Measurements from ENCODE around the gene ZBTB8B.
A peak's percentile ranks its signal among the peaks of the same experiment; 100 is the strongest.
"Not testable (repeated sequence)": the region's sequence is repeated elsewhere in the genome, so short reads cannot be mapped to it uniquely, and the experiment has no call there.

ZBTB8B gene

GRCh38 chr1:32447469-32448185 is 17.2 kb upstream of the ZBTB8B start:
- Histone ChIP-seq H3K9ac (ENCODE audit: low read length) (no peak overlapping the region), H3K4me3 (ENCODE audit: low read length) (no peak overlapping the region), H3K27ac (ENCODE audit: low read length) (no peak overlapping the region)

GRCh38 chr1:32448186-32448772 is 16.6 kb upstream of the ZBTB8B start:
- not testable (repeated sequence) for H3K4me1 ChIP-seq (ENCODE audit: low read length); H3K9ac ChIP-seq (ENCODE audit: low read length); H3K9me3 ChIP-seq (replicated peaks; ENCODE audit: insufficient read depth, low read length); H3K4me3 ChIP-seq (ENCODE audit: low read length); H2AFZ ChIP-seq (ENCODE audit: low read length); H3K79me2 ChIP-seq (ENCODE audit: low read length); H3K36me3 ChIP-seq (replicated peaks; ENCODE audit: insufficient read depth, low read length); H3F3A ChIP-seq (ENCODE audit: insufficient read depth, low read length); H4K20me1 ChIP-seq (ENCODE audit: insufficient read depth, low read length); H3K27ac ChIP-seq (ENCODE audit: low read length); H3K9me2 ChIP-seq (replicated peaks; ENCODE audit: insufficient read depth, low read length); H3K27me3 ChIP-seq (replicated peaks; ENCODE audit: insufficient read depth, low read length)
- TF ChIP-seq CTCF (IDR thresholded peaks at IDR 0.05; ENCODE audit: low read length) = peak; percentile 67
- H3K4me2 ChIP-seq (ENCODE audit: low read depth, low read length) = peak overlapping the region; percentile 32; the same call in 1 of the 2 replicates
- DNase-seq = peak; percentile 64

More at GRCh38 chr1:32447469-32448185, 17.2 kb upstream of the ZBTB8B start:
- Histone ChIP-seq H4K20me1 (ENCODE audit: insufficient read depth, low read length) (no peaks in the 10 kb centered on the region), H3K4me2 (ENCODE audit: low read depth, low read length) (no peak overlapping the region), H3K27me3 (replicated peaks; ENCODE audit: insufficient read depth, low read length) (no peaks in the 10 kb centered on the region), H3K9me3 (replicated peaks; ENCODE audit: insufficient read depth, low read length) (no peaks in the 10 kb centered on the region), H2AFZ (ENCODE audit: low read length) (no peak overlapping the region), H3K79me2 (ENCODE audit: low read length) (no peaks in the 10 kb centered on the region), H3K9me2 (replicated peaks; ENCODE audit: insufficient read depth, low read length) (no peaks in the 10 kb centered on the region), H3K36me3 (replicated peaks; ENCODE audit: insufficient read depth, low read length) (no peaks in the 10 kb centered on the region), H3F3A (ENCODE audit: insufficient read depth, low read length) (no peaks in the 10 kb centered on the region), H3K4me1 (ENCODE audit: low read length) (no peaks in the 10 kb centered on the region)
- DNase-seq = no peak
- no peak for TF ChIP-seq CTCF (IDR thresholded peaks at IDR 0.05; ENCODE audit: low read length)
- TF ChIP-seq EZH2phosphoT487 (IDR thresholded peaks at IDR 0.05; ENCODE audit: low read length) = no peak
- TF ChIP-seq EZH2 (optimal IDR thresholded peaks at IDR 0.05; ENCODE audit: low read depth, low read length) = no peak

GRCh38 chr1:32448773-32449456 is 16.0 kb upstream of the ZBTB8B start:
- peak; percentile 37 for TF ChIP-seq CTCF (IDR thresholded peaks at IDR 0.05; ENCODE audit: low read length)
- no peak for TF ChIP-seq EZH2 (optimal IDR thresholded peaks at IDR 0.05; ENCODE audit: low read depth, low read length)
- H3K27me3 ChIP-seq (replicated peaks; ENCODE audit: insufficient read depth, low read length) = no peaks in the 10 kb centered on the region
- no peak overlapping the region for H2AFZ ChIP-seq (ENCODE audit: low read length)
- H3K9me2 ChIP-seq (replicated peaks; ENCODE audit: insufficient read depth, low read length) = no peaks in the 10 kb centered on the region
- H3K36me3 ChIP-seq (replicated peaks; ENCODE audit: insufficient read depth, low read length) = no peaks in the 10 kb centered on the region
- H3K4me3 ChIP-seq (ENCODE audit: low read length) = no peak overlapping the region
- no peaks in the 10 kb centered on the region for H3F3A ChIP-seq (ENCODE audit: insufficient read depth, low read length)
- no peak overlapping the region for H3K9ac ChIP-seq (ENCODE audit: low read length)
- no peaks in the 10 kb centered on the region for H4K20me1 ChIP-seq (ENCODE audit: insufficient read depth, low read length)
- H3K79me2 ChIP-seq (ENCODE audit: low read length) = no peaks in the 10 kb centered on the region
- H3K4me2 ChIP-seq (ENCODE audit: low read depth, low read length) = peak overlapping the region; percentile 32; the same call in 1 of the 2 replicates
- no peaks in the 10 kb centered on the region for H3K9me3 ChIP-seq (replicated peaks; ENCODE audit: insufficient read depth, low read length)
- DNase-seq = no peak
- no peak overlapping the region for H3K27ac ChIP-seq (ENCODE audit: low read length)
- no peaks in the 10 kb centered on the region for H3K4me1 ChIP-seq (ENCODE audit: low read length)

GRCh38 chr1:32449457-32449831 is 15.4 kb upstream of the ZBTB8B start:
- H3K4me3 ChIP-seq (ENCODE audit: low read length); H3K4me2 ChIP-seq (ENCODE audit: low read depth, low read length); H3K9me2 ChIP-seq (replicated peaks; ENCODE audit: insufficient read depth, low read length); H2AFZ ChIP-seq (ENCODE audit: low read length); H3F3A ChIP-seq (ENCODE audit: insufficient read depth, low read length); H4K20me1 ChIP-seq (ENCODE audit: insufficient read depth, low read length); H3K9me3 ChIP-seq (replicated peaks; ENCODE audit: insufficient read depth, low read length); H3K4me1 ChIP-seq (ENCODE audit: low read length); H3K36me3 ChIP-seq (replicated peaks; ENCODE audit: insufficient read depth, low read length); DNase-seq; H3K27ac ChIP-seq (ENCODE audit: low read length); H3K9ac ChIP-seq (ENCODE audit: low read length); H3K79me2 ChIP-seq (ENCODE audit: low read length); H3K27me3 ChIP-seq (replicated peaks; ENCODE audit: insufficient read depth, low read length): not testable (repeated sequence)
